ENCODE data around the gene SERPINA3. TPM values are rescaled to one million over a fixed set of nuclear protein-coding genes. Genes with fewer than 3 reads are reported as not detected.

SERPINA3 gene
- total RNA-seq, 4 donors from 2014 or later: 3.3 to 223 (median 54.8) TPM

GRCh38 chr14:94653321-94653720, 41.1 kb downstream of the SERPINA3 start:
- Histone ChIP-seq H3K9me3 (peaks cover 0 to 14% (median 6%) of the 10 kb centered on the region in 3 donors), H3K27me3 (peaks cover 0 to 7% (median 0%) of the 10 kb centered on the region in 4 donors), H3K36me3 (no peaks in the 10 kb centered on the region), H3K4me1 (no peaks in the 10 kb centered on the region), H3K27ac (no peak overlapping the region), H3K4me3 (no peak overlapping the region)
- no peak for TF ChIP-seq POLR2A (IDR thresholded peaks at IDR 0.05)
- TF ChIP-seq CTCF (IDR thresholded peaks at IDR 0.05): no peak
- intact Hi-C loops (cut with DNase I): no loop called here
- DNase-seq: no peak
- WGBS, 2 donors: 82 to 83% methylated on average over 3 to 5 of the region's 5 CpGs

- H3K27me3 ChIP-seq: peaks cover 0 to under 1% (median 0%) of the 10 kb centered on the region in 4 donors
- no peak overlapping the region for H3K27ac ChIP-seq
- WGBS, 2 donors: 67 to 90% methylated on average over 7 of the region's 13 CpGs
- peaks cover 0 to 4% (median 0%) of the 10 kb centered on the region in 3 donors for H3K9me3 ChIP-seq
- H3K4me1 ChIP-seq: no peaks in the 10 kb centered on the region
- no peak for TF ChIP-seq CTCF (IDR thresholded peaks at IDR 0.05)
- no peak for TF ChIP-seq POLR2A (IDR thresholded peaks at IDR 0.05)
- intact Hi-C loops (cut with DNase I): no loop called here
- no peak for DNase-seq
- H3K36me3 ChIP-seq: no peaks in the 10 kb centered on the region
- no peak overlapping the region for H3K4me3 ChIP-seq
Observed at GRCh38 chr14:94654071-94654861, 42.1 kb downstream of the SERPINA3 start.

- Histone ChIP-seq H3K27me3 (no peaks in the 10 kb centered on the region), H3K4me3 (no peak overlapping the region), H3K9me3 (no peaks in the 10 kb centered on the region), H3K27ac (no peak overlapping the region), H3K4me1 (no peaks in the 10 kb centered on the region), H3K36me3 (no peaks in the 10 kb centered on the region)
- intact Hi-C loops (cut with DNase I): no loop called here
- no peak for DNase-seq
- 68 to 73% methylated on average over 11 of the region's 11 CpGs for WGBS, 2 donors
- no peak for TF ChIP-seq POLR2A (IDR thresholded peaks at IDR 0.05)
- no peak for TF ChIP-seq CTCF (IDR thresholded peaks at IDR 0.05)
Observed at GRCh38 chr14:94655169-94655710, 43.0 kb downstream of the SERPINA3 start.

GRCh38 chr14:94656043-94656442, 43.9 kb downstream of the SERPINA3 start:
- no peak overlapping the region for H3K4me3 ChIP-seq
- no peaks in the 10 kb centered on the region for H3K36me3 ChIP-seq
- TF ChIP-seq CTCF (IDR thresholded peaks at IDR 0.05) (no peak), POLR2A (IDR thresholded peaks at IDR 0.05) (no peak)
- no peak overlapping the region for H3K27ac ChIP-seq
- no peaks in the 10 kb centered on the region for H3K9me3 ChIP-seq
- H3K27me3 ChIP-seq: peaks cover 0 to 3% (median 0%) of the 10 kb centered on the region in 4 donors
- DNase-seq: no peak
- no peaks in the 10 kb centered on the region for H3K4me1 ChIP-seq
- WGBS, 2 donors: 85 to 88% methylated on average over 4 of the region's 4 CpGs
- intact Hi-C loops (cut with DNase I): no loop called here

- TF ChIP-seq CTCF (IDR thresholded peaks at IDR 0.05) (no peak), POLR2A (IDR thresholded peaks at IDR 0.05) (no peak)
- Histone ChIP-seq H3K4me3 (no peak overlapping the region), H3K27ac (no peak overlapping the region), H3K36me3 (no peaks in the 10 kb centered on the region), H3K9me3 (no peaks in the 10 kb centered on the region), H3K27me3 (peaks cover 0 to 8% (median 0%) of the 10 kb centered on the region in 4 donors), H3K4me1 (no peaks in the 10 kb centered on the region)
- 80 to 96% methylated on average over 1 of the region's 1 CpG for WGBS, 2 donors
- DNase-seq: no peak
- intact Hi-C loops (cut with DNase I): no loop called here
Observed at GRCh38 chr14:94659256-94659655, 47.1 kb downstream of the SERPINA3 start.
